ENCODE data around the gene FOXP1.

FOXP1 gene

GRCh38 chr3:71583566-71584393 is at the start of gene FOXP1:
Gene FOXP1, minus strand, starts transcription at chr3:71583728. Its CDS starts 385,347 bp downstream, at chr3:71198381.
- no peak for FAIRE-seq

GRCh38 chr3:71629711-71630110 is 46.2 kb upstream of the FOXP1 start:
- FAIRE-seq: no peak

- no peak for FAIRE-seq
These were observed 45.8 kb upstream of the FOXP1 start for GRCh38 chr3:71629289-71629688.

GRCh38 chr3:71628522-71628921 is 45.0 kb upstream of the FOXP1 start:
- no peak for FAIRE-seq

- no peak for FAIRE-seq
These were observed 42.1 kb upstream of the FOXP1 start for GRCh38 chr3:71625676-71626075.

GRCh38 chr3:71621825-71622537 is 38.5 kb upstream of the FOXP1 start:
- no peak for FAIRE-seq

- no peak for FAIRE-seq
These were observed 35.0 kb upstream of the FOXP1 start for GRCh38 chr3:71618538-71618937.

GRCh38 chr3:71616571-71617021 is 33.1 kb upstream of the FOXP1 start:
- FAIRE-seq: no peak

- FAIRE-seq: no peak
These were observed 31.3 kb upstream of the FOXP1 start for GRCh38 chr3:71614869-71615268.

GRCh38 chr3:71614426-71614825 is 30.9 kb upstream of the FOXP1 start:
- FAIRE-seq: no peak

GRCh38 chr3:71611099-71611498 is 27.6 kb upstream of the FOXP1 start:
- no peak for FAIRE-seq

GRCh38 chr3:71607364-71607763 is 23.8 kb upstream of the FOXP1 start:
- no peak for FAIRE-seq

GRCh38 chr3:71606582-71606981 is 23.1 kb upstream of the FOXP1 start:
- FAIRE-seq: no peak

- FAIRE-seq: no peak
These were observed 18.7 kb upstream of the FOXP1 start for GRCh38 chr3:71602256-71602655.

GRCh38 chr3:71601811-71602210 is 18.3 kb upstream of the FOXP1 start:
- FAIRE-seq: no peak

GRCh38 chr3:71600646-71601288 is 17.2 kb upstream of the FOXP1 start:
- FAIRE-seq: no peak

GRCh38 chr3:71599416-71599815 is 15.9 kb upstream of the FOXP1 start:
- no peak for FAIRE-seq

- FAIRE-seq: no peak
These were observed 14.8 kb upstream of the FOXP1 start for GRCh38 chr3:71598292-71598691.

GRCh38 chr3:71597286-71597685 is 13.8 kb upstream of the FOXP1 start:
- FAIRE-seq: no peak

- FAIRE-seq: no peak
These were observed 9.6 kb upstream of the FOXP1 start for GRCh38 chr3:71593106-71593505.

- FAIRE-seq: no peak
These were observed 7.6 kb upstream of the FOXP1 start for GRCh38 chr3:71591101-71591500.

GRCh38 chr3:71589132-71589531 is 5.6 kb upstream of the FOXP1 start:
- no peak for FAIRE-seq

GRCh38 chr3:71587958-71588357 is 4.4 kb upstream of the FOXP1 start:
- FAIRE-seq: no peak

- FAIRE-seq: no peak
These were observed 3.3 kb upstream of the FOXP1 start for GRCh38 chr3:71586810-71587242.

Measured in A204.1 (cell line).